ENCODE results near the gene ANKH.

GRCh38 chr5:14660833-14661232 lies 210.7 kb downstream of the ANKH start:
- TF ChIP-seq RCOR1 (IDR thresholded peaks at IDR 0.05; ENCODE audit: low read depth, low read length) = no peak
- TF ChIP-seq, protein P1, sequence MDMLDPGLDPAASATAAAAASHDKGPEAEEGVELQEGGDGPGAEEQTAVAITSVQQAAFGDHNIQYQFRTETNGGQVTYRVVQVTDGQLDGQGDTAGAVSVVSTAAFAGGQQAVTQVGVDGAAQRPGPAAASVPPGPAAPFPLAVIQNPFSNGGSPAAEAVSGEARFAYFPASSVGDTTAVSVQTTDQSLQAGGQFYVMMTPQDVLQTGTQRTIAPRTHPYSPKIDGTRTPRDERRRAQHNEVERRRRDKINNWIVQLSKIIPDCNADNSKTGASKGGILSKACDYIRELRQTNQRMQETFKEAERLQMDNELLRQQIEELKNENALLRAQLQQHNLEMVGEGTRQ (IDR thresholded peaks at IDR 0.05) = no peak
- TF ChIP-seq EP300 (IDR thresholded peaks at IDR 0.05) = no peak
- no peak for TF ChIP-seq SMC3 (IDR thresholded peaks at IDR 0.05)
- TF ChIP-seq, protein P2, sequence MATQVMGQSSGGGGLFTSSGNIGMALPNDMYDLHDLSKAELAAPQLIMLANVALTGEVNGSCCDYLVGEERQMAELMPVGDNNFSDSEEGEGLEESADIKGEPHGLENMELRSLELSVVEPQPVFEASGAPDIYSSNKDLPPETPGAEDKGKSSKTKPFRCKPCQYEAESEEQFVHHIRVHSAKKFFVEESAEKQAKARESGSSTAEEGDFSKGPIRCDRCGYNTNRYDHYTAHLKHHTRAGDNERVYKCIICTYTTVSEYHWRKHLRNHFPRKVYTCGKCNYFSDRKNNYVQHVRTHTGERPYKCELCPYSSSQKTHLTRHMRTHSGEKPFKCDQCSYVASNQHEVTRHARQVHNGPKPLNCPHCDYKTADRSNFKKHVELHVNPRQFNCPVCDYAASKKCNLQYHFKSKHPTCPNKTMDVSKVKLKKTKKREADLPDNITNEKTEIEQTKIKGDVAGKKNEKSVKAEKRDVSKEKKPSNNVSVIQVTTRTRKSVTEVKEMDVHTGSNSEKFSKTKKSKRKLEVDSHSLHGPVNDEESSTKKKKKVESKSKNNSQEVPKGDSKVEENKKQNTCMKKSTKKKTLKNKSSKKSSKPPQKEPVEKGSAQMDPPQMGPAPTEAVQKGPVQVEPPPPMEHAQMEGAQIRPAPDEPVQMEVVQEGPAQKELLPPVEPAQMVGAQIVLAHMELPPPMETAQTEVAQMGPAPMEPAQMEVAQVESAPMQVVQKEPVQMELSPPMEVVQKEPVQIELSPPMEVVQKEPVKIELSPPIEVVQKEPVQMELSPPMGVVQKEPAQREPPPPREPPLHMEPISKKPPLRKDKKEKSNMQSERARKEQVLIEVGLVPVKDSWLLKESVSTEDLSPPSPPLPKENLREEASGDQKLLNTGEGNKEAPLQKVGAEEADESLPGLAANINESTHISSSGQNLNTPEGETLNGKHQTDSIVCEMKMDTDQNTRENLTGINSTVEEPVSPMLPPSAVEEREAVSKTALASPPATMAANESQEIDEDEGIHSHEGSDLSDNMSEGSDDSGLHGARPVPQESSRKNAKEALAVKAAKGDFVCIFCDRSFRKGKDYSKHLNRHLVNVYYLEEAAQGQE (IDR thresholded peaks at IDR 0.05) = no peak
- TF ChIP-seq CTCF (IDR thresholded peaks at IDR 0.05) = no peak
- TF ChIP-seq, protein P3, sequence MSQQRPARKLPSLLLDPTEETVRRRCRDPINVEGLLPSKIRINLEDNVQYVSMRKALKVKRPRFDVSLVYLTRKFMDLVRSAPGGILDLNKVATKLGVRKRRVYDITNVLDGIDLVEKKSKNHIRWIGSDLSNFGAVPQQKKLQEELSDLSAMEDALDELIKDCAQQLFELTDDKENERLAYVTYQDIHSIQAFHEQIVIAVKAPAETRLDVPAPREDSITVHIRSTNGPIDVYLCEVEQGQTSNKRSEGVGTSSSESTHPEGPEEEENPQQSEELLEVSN (IDR thresholded peaks at IDR 0.05; ENCODE audit: borderline replicate concordance, low read depth) = no peak
- no peak for TF ChIP-seq GATA3 (IDR thresholded peaks at IDR 0.05; ENCODE audit: borderline replicate concordance)
- no peak for TF ChIP-seq RFX5 (IDR thresholded peaks at IDR 0.05)
- TF ChIP-seq RNF2 (IDR thresholded peaks at IDR 0.05; ENCODE audit: borderline replicate concordance, low read depth) = no peak
- no peak for TF ChIP-seq POLR2A (IDR thresholded peaks at IDR 0.05; ENCODE audit: low read length)
- no peak for TF ChIP-seq PBX3 (IDR thresholded peaks at IDR 0.05)
- TF ChIP-seq, protein P4, sequence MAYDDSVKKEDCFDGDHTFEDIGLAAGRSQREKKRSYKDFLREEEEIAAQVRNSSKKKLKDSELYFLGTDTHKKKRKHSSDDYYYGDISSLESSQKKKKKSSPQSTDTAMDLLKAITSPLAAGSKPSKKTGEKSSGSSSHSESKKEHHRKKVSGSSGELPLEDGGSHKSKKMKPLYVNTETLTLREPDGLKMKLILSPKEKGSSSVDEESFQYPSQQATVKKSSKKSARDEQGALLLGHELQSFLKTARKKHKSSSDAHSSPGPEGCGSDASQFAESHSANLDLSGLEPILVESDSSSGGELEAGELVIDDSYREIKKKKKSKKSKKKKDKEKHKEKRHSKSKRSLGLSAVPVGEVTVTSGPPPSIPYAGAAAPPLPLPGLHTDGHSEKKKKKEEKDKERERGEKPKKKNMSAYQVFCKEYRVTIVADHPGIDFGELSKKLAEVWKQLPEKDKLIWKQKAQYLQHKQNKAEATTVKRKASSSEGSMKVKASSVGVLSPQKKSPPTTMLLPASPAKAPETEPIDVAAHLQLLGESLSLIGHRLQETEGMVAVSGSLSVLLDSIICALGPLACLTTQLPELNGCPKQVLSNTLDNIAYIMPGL (CRISPR knock-in tag; IDR thresholded peaks at IDR 0.05; ENCODE audit: borderline replicate concordance) = no peak
